ENCODE results near the gene ZBTB12. TPM values are rescaled to one million over a fixed set of nuclear protein-coding genes. Genes with fewer than 3 reads are reported as not detected.

ZBTB12 gene
- total RNA-seq, 2 experiments from 2014 or later, result 17.6 to 20.2 TPM

DNA sequence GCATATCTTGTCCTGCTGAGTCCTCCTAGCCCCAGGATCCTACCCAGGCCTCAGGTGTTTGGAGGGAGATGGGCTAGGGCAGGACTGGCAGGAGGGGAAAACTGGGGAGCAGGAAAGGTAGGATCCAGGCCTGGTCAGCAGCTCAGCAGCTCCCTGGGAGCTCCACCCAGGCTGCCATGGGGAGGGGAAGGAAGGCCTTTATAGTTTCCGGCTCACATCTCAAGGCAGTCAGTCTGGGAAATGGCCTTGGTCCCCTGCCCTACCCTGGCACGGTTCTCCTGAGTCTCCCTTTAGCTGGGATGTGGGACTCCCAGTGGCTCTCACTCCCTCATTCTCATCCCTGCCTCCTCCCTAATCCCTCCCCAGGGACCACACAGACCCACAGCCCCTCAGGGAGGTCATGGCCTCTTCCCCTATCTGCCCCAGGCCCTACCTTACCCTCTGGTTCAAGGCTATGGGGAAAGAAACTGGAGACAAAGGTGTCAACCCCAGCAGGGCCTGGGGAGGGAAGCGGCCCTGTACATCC, 24.7 kb downstream of the ZBTB12 start:
- Histone ChIP-seq H4K20me1 (ENCODE audit: insufficient read depth, low read length) (no peaks in the 10 kb centered on the region), H3K9me3 (ENCODE audit: low read length) (no peaks in the 10 kb centered on the region), H3K79me2 (ENCODE audit: insufficient read depth, low read depth, low read length) (no peaks in the 10 kb centered on the region), H2AFZ (ENCODE audit: low read length) (no peak overlapping the region), H3K4me1 (ENCODE audit: insufficient read depth, low read length, poor library complexity, severe bottlenecking) (peaks cover 8% of the 10 kb centered on the region), H3K36me3 (ENCODE audit: insufficient read depth, low read length) (peaks cover 28% of the 10 kb centered on the region), H3K27ac (ENCODE audit: low read depth, low read length, poor library complexity, severe bottlenecking) (no peak overlapping the region), H3K9me2 (ENCODE audit: insufficient read depth, low read length) (no peaks in the 10 kb centered on the region), H3K4me2 (ENCODE audit: low read length) (no peak overlapping the region), H3K4me3 (ENCODE audit: low read depth, low read length, poor library complexity, severe bottlenecking) (no peak overlapping the region)
- no peak for TF ChIP-seq EZH2phosphoT487 (IDR thresholded peaks at IDR 0.05; ENCODE audit: borderline replicate concordance, low read depth, low read length)
- no peak for TF ChIP-seq CTCF (conservative IDR thresholded peaks at IDR 0.05; ENCODE audit: low read length)
- no TSS peak for BruUV-seq (replicated peaks)
- intact Hi-C loops (cut with micrococcal nuclease; ENCODE audit: unreplicated experiment), result no loop called here
- ChIA-PET CTCF (ENCODE audit: unreplicated experiment) (interaction anchor here (0.5 kb wide), 1 partner anchor 207 kb away, joined by 3 read pairs; no protein-coding TSS in a partner anchor), POLR2A (no interaction called here)
- DNase-seq (ENCODE audit: low spot score), result no peak

GRCh38 chr6:31876357-31876756, 25.5 kb downstream of the ZBTB12 start:
- no peak overlapping the region for H3K4me2 ChIP-seq (ENCODE audit: low read length)
- TF ChIP-seq CTCF (conservative IDR thresholded peaks at IDR 0.05; ENCODE audit: low read length), result no peak
- no peak for TF ChIP-seq EZH2phosphoT487 (IDR thresholded peaks at IDR 0.05; ENCODE audit: borderline replicate concordance, low read depth, low read length)
- no peaks in the 10 kb centered on the region for H4K20me1 ChIP-seq (ENCODE audit: insufficient read depth, low read length)
- ChIA-PET CTCF (ENCODE audit: unreplicated experiment) (no interaction called here), POLR2A (no interaction called here)
- H3K27ac ChIP-seq (ENCODE audit: low read depth, low read length, poor library complexity, severe bottlenecking), result no peak overlapping the region
- intact Hi-C loops (cut with micrococcal nuclease; ENCODE audit: unreplicated experiment), result no loop called here
- peaks cover 8% of the 10 kb centered on the region for H3K4me1 ChIP-seq (ENCODE audit: insufficient read depth, low read length, poor library complexity, severe bottlenecking)
- no peaks in the 10 kb centered on the region for H3K9me3 ChIP-seq (ENCODE audit: low read length)
- no peaks in the 10 kb centered on the region for H3K9me2 ChIP-seq (ENCODE audit: insufficient read depth, low read length)
- BruUV-seq (replicated peaks), result no TSS peak
- H3K79me2 ChIP-seq (ENCODE audit: insufficient read depth, low read depth, low read length), result no peaks in the 10 kb centered on the region
- H3K4me3 ChIP-seq (ENCODE audit: low read depth, low read length, poor library complexity, severe bottlenecking), result no peak overlapping the region
- H3K36me3 ChIP-seq (ENCODE audit: insufficient read depth, low read length), result peaks cover 20% of the 10 kb centered on the region
- no peak for DNase-seq (ENCODE audit: low spot score)
- no peak overlapping the region for H2AFZ ChIP-seq (ENCODE audit: low read length)

GRCh38 chr6:31875877-31876276, 26.0 kb downstream of the ZBTB12 start:
- Histone ChIP-seq H3K4me1 (ENCODE audit: insufficient read depth, low read length, poor library complexity, severe bottlenecking) (peaks cover 8% of the 10 kb centered on the region), H3K9me2 (ENCODE audit: insufficient read depth, low read length) (no peaks in the 10 kb centered on the region), H3K4me3 (ENCODE audit: low read depth, low read length, poor library complexity, severe bottlenecking) (no peak overlapping the region), H4K20me1 (ENCODE audit: insufficient read depth, low read length) (no peaks in the 10 kb centered on the region), H3K36me3 (ENCODE audit: insufficient read depth, low read length) (peaks cover 16% of the 10 kb centered on the region), H2AFZ (ENCODE audit: low read length) (no peak overlapping the region), H3K9me3 (ENCODE audit: low read length) (no peaks in the 10 kb centered on the region), H3K79me2 (ENCODE audit: insufficient read depth, low read depth, low read length) (no peaks in the 10 kb centered on the region), H3K27ac (ENCODE audit: low read depth, low read length, poor library complexity, severe bottlenecking) (no peak overlapping the region), H3K4me2 (ENCODE audit: low read length) (no peak overlapping the region)
- BruUV-seq (replicated peaks), result no TSS peak
- no peak for DNase-seq (ENCODE audit: low spot score)
- CTCF ChIA-PET (ENCODE audit: unreplicated experiment), result no interaction called here
- TF ChIP-seq EZH2phosphoT487 (IDR thresholded peaks at IDR 0.05; ENCODE audit: borderline replicate concordance, low read depth, low read length) (no peak), CTCF (conservative IDR thresholded peaks at IDR 0.05; ENCODE audit: low read length) (no peak)
- intact Hi-C loops (cut with micrococcal nuclease; ENCODE audit: unreplicated experiment), result no loop called here
- POLR2A ChIA-PET, result no interaction called here

Measured in OCI-LY7 (cell line).